ENCODE measurements around the gene OSBPL1A.
"Not testable (repeated sequence)": the region's sequence is repeated elsewhere in the genome, so short reads cannot be mapped to it uniquely, and the experiment has no call there.

Gene OSBPL1A

GRCh38 chr18:24366328-24366727, 31.3 kb downstream of the OSBPL1A start:
- no peak for DNase-seq (ENCODE audit: low read depth, low spot score)
- CTCF ChIA-PET = interaction anchor here (0.6 to 8.9 kb wide), 3 partner anchors 7 to 123 kb away, joined by 4 to 85 read pairs (median 4); no protein-coding TSS in a partner anchor
- H3K4me3 ChIP-seq (ENCODE audit: low read depth, low read length) = no peak overlapping the region
- TF ChIP-seq CTCF (IDR thresholded peaks at IDR 0.05; ENCODE audit: insufficient read depth, low read length, missing control alignments) = no peak
- POLR2A ChIA-PET = no interaction called here

- DNase-seq (ENCODE audit: low read depth, low spot score) = no peak
- POLR2A ChIA-PET = no interaction called here
- CTCF ChIA-PET = interaction anchor here (0.7 to 8.8 kb wide), 3 partner anchors 49 to 123 kb away, joined by 4 to 183 read pairs (median 4); no protein-coding TSS in a partner anchor
Observed at GRCh38 chr18:24364177-24364576, 33.4 kb downstream of the OSBPL1A start.

GRCh38 chr18:24362757-24363156, 34.9 kb downstream of the OSBPL1A start:
- POLR2A ChIA-PET = no interaction called here
- DNase-seq (ENCODE audit: low read depth, low spot score) = no peak
- no peak for TF ChIP-seq CTCF (IDR thresholded peaks at IDR 0.05; ENCODE audit: insufficient read depth, low read length, missing control alignments)
- CTCF ChIA-PET = interaction anchor here (0.7 to 8.8 kb wide), 7 partner anchors 8 to 124 kb away, joined by 3 to 183 read pairs (median 3); no protein-coding TSS in a partner anchor
- H3K4me3 ChIP-seq (ENCODE audit: low read depth, low read length) = no peak overlapping the region

More at GRCh38 chr18:24364177-24364576, 33.4 kb downstream of the OSBPL1A start:
- no peak for TF ChIP-seq CTCF (IDR thresholded peaks at IDR 0.05; ENCODE audit: insufficient read depth, low read length, missing control alignments)
- H3K4me3 ChIP-seq (ENCODE audit: low read depth, low read length) = no peak overlapping the region

GRCh38 chr18:24359787-24360530, 37.7 kb downstream of the OSBPL1A start:
- POLR2A ChIA-PET = interaction anchor here (0.6 to 1.0 kb wide), 2 partner anchors 37 to 221 kb away, joined by 4 to 6 read pairs; partner anchors contain the start of genes CABYR and OSBPL1A
- DNase-seq (ENCODE audit: low read depth, low spot score); H3K4me3 ChIP-seq (ENCODE audit: low read depth, low read length): not testable (repeated sequence)
- CTCF ChIA-PET = interaction anchor here (0.7 to 8.8 kb wide), 33 partner anchors 9 to 366 kb away, joined by 3 to 183 read pairs (median 5); partner anchors contain the start of gene OSBPL1A
- peak; percentile 36 for TF ChIP-seq CTCF (IDR thresholded peaks at IDR 0.05; ENCODE audit: insufficient read depth, low read length, missing control alignments)

- H3K4me3 ChIP-seq (ENCODE audit: low read depth, low read length) = no peak overlapping the region
- CTCF ChIA-PET = no interaction called here
- POLR2A ChIA-PET = no interaction called here
- no peak for TF ChIP-seq CTCF (IDR thresholded peaks at IDR 0.05; ENCODE audit: insufficient read depth, low read length, missing control alignments)
- no peak for DNase-seq (ENCODE audit: low read depth, low spot score)
Observed at GRCh38 chr18:24354278-24354677, 43.3 kb downstream of the OSBPL1A start.

GRCh38 chr18:24346254-24346653, 51.4 kb downstream of the OSBPL1A start:
- POLR2A ChIA-PET = no interaction called here
- no peak for DNase-seq (ENCODE audit: low read depth, low spot score)
- TF ChIP-seq CTCF (IDR thresholded peaks at IDR 0.05; ENCODE audit: insufficient read depth, low read length, missing control alignments) = no peak
- CTCF ChIA-PET = interaction anchor here (6.2 kb wide), 1 partner anchor 14 kb away, joined by 40 read pairs; no protein-coding TSS in a partner anchor
- H3K4me3 ChIP-seq (ENCODE audit: low read depth, low read length) = no peak overlapping the region
